Measurements from ENCODE around the gene GNPTG. TPM values are rescaled to one million over a fixed set of nuclear protein-coding genes. Genes with fewer than 3 reads are reported as not detected.

Gene GNPTG
- total and polyA plus RNA-seq, 2 donors: 27.8 to 61.3 TPM

Other genes starting within 250 kb of the GNPTG start
- 0.61 TPM for gene CACNA1H, start 198.8 kb upstream of the GNPTG start, total RNA-seq
- 2.6 TPM for gene CACNA1H, start 198.8 kb upstream of the GNPTG start, polyA plus RNA-seq
- gene TPSG1, start 126.7 kb upstream of the GNPTG start, total RNA-seq: not detected
- gene TPSG1, start 126.7 kb upstream of the GNPTG start, polyA plus RNA-seq: 0.14 TPM
- gene TPSB2, start 121.7 kb upstream of the GNPTG start, total RNA-seq: 0.71 TPM
- 15.5 TPM for gene TPSB2, start 121.7 kb upstream of the GNPTG start, polyA plus RNA-seq
- gene TPSAB1, start 111.2 kb upstream of the GNPTG start, total RNA-seq: 4.3 TPM
- gene TPSAB1, start 111.2 kb upstream of the GNPTG start, polyA plus RNA-seq: 11.1 TPM
- 0.14 TPM for gene TPSD1, start 95.9 kb upstream of the GNPTG start, total RNA-seq
- gene TPSD1, start 95.9 kb upstream of the GNPTG start, polyA plus RNA-seq: 1.1 TPM
- gene UBE2I, start 42.3 kb upstream of the GNPTG start, total RNA-seq: 58.5 TPM
- gene UBE2I, start 42.3 kb upstream of the GNPTG start, polyA plus RNA-seq: 105 TPM
- 0.52 TPM for gene BAIAP3, start 18.3 kb upstream of the GNPTG start, total RNA-seq
- 5.4 TPM for gene BAIAP3, start 18.3 kb upstream of the GNPTG start, polyA plus RNA-seq
- gene TSR3, start 53 bp upstream of the GNPTG start, total RNA-seq: 38.7 TPM
- 46.8 TPM for gene TSR3, start 53 bp upstream of the GNPTG start, polyA plus RNA-seq
- 10.5 TPM for gene UNKL, start 62.8 kb downstream of the GNPTG start, total RNA-seq
- 21.9 TPM for gene UNKL, start 62.8 kb downstream of the GNPTG start, polyA plus RNA-seq
- gene UQCC4, start 68.8 kb downstream of the GNPTG start, total RNA-seq: 20.6 TPM
- gene UQCC4, start 68.8 kb downstream of the GNPTG start, polyA plus RNA-seq: 24.4 TPM
- not detected for gene PERCC1, start 79.1 kb downstream of the GNPTG start, total RNA-seq
- gene PERCC1, start 79.1 kb downstream of the GNPTG start, polyA plus RNA-seq: 0.07 TPM
- 0.71 TPM for gene CCDC154, start 92.6 kb downstream of the GNPTG start, total RNA-seq
- gene CCDC154, start 92.6 kb downstream of the GNPTG start, polyA plus RNA-seq: 14.0 TPM
- gene CLCN7, start 123.1 kb downstream of the GNPTG start, total RNA-seq: 17.5 TPM
- gene CLCN7, start 123.1 kb downstream of the GNPTG start, polyA plus RNA-seq: 78.5 TPM
- gene PTX4, start 137.0 kb downstream of the GNPTG start, total RNA-seq: 0.05 TPM
- gene PTX4, start 137.0 kb downstream of the GNPTG start, polyA plus RNA-seq: 0.05 TPM
- gene TELO2, start 141.4 kb downstream of the GNPTG start, total RNA-seq: 14.0 TPM
- 97.4 TPM for gene TELO2, start 141.4 kb downstream of the GNPTG start, polyA plus RNA-seq
- gene TMEM204, start 181.7 kb downstream of the GNPTG start, total RNA-seq: 10.3 TPM
- gene TMEM204, start 181.7 kb downstream of the GNPTG start, polyA plus RNA-seq: 29.3 TPM